ENCODE measurements around the gene EFCAB8. TPM values are rescaled to one million over a fixed set of nuclear protein-coding genes. Genes with fewer than 3 reads are reported as not detected.

The EFCAB8 gene
- polyA plus RNA-seq, 1 donor: 0.24 TPM

GRCh38 chr20:32986331-32986966 lies 127.7 kb downstream of the EFCAB8 start:
- DNase-seq (ENCODE audit: low read depth): no peak

- no peak for DNase-seq (ENCODE audit: low read depth)
These were observed 128.5 kb downstream of the EFCAB8 start for GRCh38 chr20:32987044-32987825.

GRCh38 chr20:32988008-32988407 lies 129.3 kb downstream of the EFCAB8 start:
- no peak for DNase-seq (ENCODE audit: low read depth)

GRCh38 chr20:32989507-32990283 lies 131.0 kb downstream of the EFCAB8 start:
- DNase-seq (ENCODE audit: low read depth): no peak

- DNase-seq (ENCODE audit: low read depth): no peak
These were observed 131.7 kb downstream of the EFCAB8 start for GRCh38 chr20:32990426-32990825.

- DNase-seq (ENCODE audit: low read depth): no peak
These were observed 132.7 kb downstream of the EFCAB8 start for GRCh38 chr20:32991383-32991782.

GRCh38 chr20:32991792-32992641 lies 133.3 kb downstream of the EFCAB8 start:
- no peak for DNase-seq (ENCODE audit: low read depth)

GRCh38 chr20:32993496-32994050 lies 134.8 kb downstream of the EFCAB8 start:
- DNase-seq (ENCODE audit: low read depth): no peak

GRCh38 chr20:32995802-32996201 lies 137.1 kb downstream of the EFCAB8 start:
- DNase-seq (ENCODE audit: low read depth): no peak

GRCh38 chr20:32997431-32997830 lies 138.7 kb downstream of the EFCAB8 start:
- no peak for DNase-seq (ENCODE audit: low read depth)

- peak; percentile 8 for DNase-seq (ENCODE audit: low read depth)
These were observed 141.0 kb downstream of the EFCAB8 start for GRCh38 chr20:32999603-33000250.

GRCh38 chr20:33000802-33001466 lies 142.2 kb downstream of the EFCAB8 start:
- no peak for DNase-seq (ENCODE audit: low read depth)

GRCh38 chr20:33002087-33002808 lies 143.5 kb downstream of the EFCAB8 start:
- no peak for DNase-seq (ENCODE audit: low read depth)

- no peak for DNase-seq (ENCODE audit: low read depth)
These were observed 145.5 kb downstream of the EFCAB8 start, which contains the start of gene SUN5 for GRCh38 chr20:33004141-33004751. TSS of gene SUN5 (minus strand) at chr20:33004433. CDS start at chr20:33004340, 93 bp downstream.

- no peak for DNase-seq (ENCODE audit: low read depth)
These were observed 146.4 kb downstream of the EFCAB8 start for GRCh38 chr20:33005132-33005566.

GRCh38 chr20:33005908-33006775 lies 147.4 kb downstream of the EFCAB8 start:
- no peak for DNase-seq (ENCODE audit: low read depth)

GRCh38 chr20:33006776-33007375 lies 148.2 kb downstream of the EFCAB8 start:
- no peak for DNase-seq (ENCODE audit: low read depth)

All from forelimb muscle (tissue), 1 donor.